Left hindlimb (tissue), 1 donor: ENCODE results near the gene ENPEP.

ENCODE experiments used
- DNase-seq: peaks from one replicate; pipeline ENCODE4 v3.0.0-alpha.2; 2018

The ENPEP gene

DNA sequence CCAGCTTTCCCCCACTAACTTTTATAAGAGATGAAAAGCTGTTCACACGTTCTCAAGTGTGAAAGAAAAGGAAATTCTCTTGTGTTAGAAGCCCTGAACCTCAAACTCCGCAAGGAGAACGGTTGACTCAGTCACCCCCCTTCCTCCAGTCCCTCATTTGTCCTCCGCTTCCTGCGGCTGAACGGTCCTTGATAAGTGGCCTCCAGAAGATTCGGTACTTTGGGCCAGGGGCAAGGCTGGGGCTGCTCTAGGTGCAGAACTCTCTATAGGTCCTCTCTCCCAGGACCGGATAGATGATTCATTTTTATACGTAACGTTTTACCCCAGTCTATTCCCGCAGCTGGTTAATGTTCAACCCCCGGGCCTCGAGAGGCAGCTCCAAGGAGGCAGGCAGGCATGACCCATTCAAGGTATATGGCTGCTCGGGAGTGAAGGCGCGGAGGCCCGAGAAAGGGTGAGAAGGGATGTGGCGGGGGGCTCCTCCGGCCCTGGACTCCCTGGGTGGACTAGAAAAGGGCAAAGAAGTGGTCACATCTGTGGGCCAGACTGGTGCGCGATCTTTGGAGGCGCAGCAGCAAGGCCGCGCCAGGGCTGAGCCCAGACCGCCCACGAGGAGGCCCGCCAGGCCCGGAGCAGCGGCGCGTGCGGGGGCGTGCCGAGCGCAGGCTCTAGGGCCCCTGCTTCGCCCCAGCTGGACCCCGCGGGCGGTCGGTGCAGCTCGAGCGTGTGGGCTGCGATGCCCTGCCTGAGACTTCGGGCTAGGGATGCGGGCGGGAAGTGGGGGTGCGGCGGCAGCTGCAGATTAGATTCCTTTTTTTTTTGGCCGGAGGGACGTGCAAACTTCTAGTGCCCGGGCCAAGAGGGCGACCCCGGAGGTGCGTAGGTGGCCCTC, 135.2 kb downstream of the ENPEP start:
- DNase-seq: no peak

DNA sequence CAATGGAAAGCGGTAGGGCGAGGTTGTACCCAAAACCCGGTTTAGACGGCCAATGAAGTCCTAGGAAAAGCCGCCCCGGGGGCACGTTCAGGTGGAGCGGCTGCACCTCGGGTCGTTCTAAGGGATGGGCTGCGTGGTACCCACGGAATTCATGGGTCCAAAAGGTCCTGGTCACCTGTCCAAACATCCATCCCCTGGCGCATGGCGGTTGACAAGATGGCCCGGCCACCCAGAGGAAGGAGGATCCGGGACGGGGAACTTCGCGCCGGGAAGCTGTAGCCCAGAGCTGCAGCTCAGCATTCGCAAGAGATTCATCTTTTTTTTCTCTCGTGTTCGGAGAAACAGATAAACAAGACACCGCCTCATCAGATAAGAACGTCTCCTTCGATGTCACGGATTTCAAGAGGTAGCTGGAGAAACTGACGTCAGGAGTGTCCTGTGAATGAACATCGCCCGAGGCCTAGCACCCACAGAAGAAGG, 136.1 kb downstream of the ENPEP start:
- no peak for DNase-seq

DNA sequence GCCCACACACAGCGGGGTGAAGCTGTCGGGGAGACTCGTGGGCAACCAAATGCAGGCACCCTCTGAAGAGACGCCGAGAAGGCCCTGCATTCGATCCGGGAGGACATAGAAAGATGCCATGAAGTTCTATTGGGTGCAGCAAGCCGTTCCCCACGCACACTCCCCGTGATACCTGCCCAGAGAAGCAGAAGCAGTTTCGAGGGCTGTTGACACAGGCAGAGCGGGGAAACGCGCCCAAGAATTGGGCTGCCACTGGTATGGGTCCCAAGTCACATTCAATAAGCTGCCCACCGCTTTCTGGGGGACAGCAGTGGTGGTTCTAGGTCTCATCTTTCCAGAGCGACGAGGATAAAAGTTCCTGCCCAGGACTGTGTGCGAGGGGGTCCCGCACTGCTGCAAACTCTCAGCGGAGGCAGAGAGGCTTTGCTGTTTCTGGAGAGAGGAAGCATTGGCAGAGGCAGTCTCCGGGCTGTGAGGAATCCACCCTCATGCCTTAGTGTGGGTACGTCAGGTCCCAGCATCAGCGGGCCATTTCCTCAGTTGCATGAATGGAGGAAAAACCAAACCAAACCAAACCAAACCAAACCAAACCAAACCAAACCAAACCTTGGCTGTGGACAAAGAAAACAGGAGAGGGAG, 136.8 kb downstream of the ENPEP start:
- DNase-seq: no peak

DNA sequence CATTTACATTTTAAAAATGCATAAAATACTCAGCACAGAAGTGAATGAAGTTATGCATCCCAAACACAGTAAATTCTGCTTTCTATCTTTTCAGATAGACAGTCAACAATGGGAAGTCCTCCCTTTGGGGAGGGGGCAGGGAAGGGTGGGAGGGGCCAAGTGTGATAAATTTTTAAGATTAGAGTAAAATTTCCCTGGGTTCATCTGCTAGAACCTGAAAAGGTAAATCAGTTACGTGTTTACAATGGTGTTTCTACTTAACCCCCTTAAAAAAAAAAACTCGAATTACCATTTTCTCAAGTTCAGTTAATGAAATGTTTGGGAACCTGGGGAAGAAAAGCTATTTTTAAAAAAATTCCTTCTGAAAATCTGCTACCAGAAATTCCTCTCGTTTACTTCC, 137.8 kb downstream of the ENPEP start:
- DNase-seq: no peak

DNA sequence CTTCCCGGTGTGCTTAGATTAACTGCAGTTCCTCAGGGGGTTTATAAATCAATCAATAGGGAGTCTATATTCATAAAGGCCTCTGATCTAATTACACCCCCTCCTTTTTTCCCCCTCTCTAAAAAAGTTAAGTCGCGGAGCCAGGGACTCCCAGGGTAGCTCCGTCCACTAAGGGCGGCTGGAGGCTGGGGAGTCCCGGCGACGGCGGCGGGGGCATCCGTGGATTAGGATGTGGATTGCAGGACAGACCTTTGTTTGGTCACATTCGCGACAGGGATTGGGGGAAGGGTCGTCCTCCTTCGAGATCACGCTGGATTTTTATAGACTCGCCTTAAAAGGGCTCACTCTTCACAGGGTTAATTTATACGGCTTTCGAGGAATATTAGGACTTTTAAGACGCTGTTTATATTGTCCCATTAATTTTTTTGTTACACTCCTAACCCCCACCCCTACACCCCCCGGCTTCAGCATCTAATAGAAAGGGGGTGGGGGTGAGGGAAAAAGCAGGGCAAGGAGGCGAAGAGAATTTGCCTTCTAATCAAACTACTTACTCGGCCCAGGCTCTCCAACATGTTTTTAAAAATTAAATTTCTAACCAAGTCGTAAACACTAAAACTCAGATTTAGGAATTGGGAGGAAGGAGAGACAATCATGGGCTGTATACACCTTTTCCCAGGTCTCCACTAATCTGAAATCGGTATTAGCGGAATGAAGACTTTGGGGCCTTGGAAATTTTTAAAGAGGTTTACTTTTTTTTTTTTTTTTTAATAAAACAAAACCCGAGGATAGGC, 138.4 kb downstream of the ENPEP start:
- no peak for DNase-seq
